GM19043 (cell line): Measurements from ENCODE around the gene TMEM59L.

Experiments used
- ATAC-seq: cut with Tn5 transposase; IDR thresholded peaks from one replicate; pipeline ENCODE4 v1.9.1; 2021; ENCODE audit warnings: low read depth; ENCODE audit not compliant: unreplicated experiment

TMEM59L gene

GRCh38 chr19:18670312-18670711 is 57.6 kb downstream of the TMEM59L start:
- ATAC-seq, result no peak
